GM08714 (cell line): ENCODE results near the gene TRIM32.

Source experiments
- H3K4me3 ChIP-seq: fragments of 200-500 bp; sonication (Bioruptor generic); 2 replicates; pipeline ENCODE4 v1.5.1; 2014; ENCODE audit warnings: mild to moderate bottlenecking, low read length, inconsistent platforms
- ZNF274 ChIP-seq: IDR thresholded peaks from 2 replicates; pipeline ENCODE4 v1.6.1; 2012; ENCODE audit warnings: mild to moderate bottlenecking, low read depth, low read length

TRIM32 gene, protein sequence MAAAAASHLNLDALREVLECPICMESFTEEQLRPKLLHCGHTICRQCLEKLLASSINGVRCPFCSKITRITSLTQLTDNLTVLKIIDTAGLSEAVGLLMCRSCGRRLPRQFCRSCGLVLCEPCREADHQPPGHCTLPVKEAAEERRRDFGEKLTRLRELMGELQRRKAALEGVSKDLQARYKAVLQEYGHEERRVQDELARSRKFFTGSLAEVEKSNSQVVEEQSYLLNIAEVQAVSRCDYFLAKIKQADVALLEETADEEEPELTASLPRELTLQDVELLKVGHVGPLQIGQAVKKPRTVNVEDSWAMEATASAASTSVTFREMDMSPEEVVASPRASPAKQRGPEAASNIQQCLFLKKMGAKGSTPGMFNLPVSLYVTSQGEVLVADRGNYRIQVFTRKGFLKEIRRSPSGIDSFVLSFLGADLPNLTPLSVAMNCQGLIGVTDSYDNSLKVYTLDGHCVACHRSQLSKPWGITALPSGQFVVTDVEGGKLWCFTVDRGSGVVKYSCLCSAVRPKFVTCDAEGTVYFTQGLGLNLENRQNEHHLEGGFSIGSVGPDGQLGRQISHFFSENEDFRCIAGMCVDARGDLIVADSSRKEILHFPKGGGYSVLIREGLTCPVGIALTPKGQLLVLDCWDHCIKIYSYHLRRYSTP

DNA sequence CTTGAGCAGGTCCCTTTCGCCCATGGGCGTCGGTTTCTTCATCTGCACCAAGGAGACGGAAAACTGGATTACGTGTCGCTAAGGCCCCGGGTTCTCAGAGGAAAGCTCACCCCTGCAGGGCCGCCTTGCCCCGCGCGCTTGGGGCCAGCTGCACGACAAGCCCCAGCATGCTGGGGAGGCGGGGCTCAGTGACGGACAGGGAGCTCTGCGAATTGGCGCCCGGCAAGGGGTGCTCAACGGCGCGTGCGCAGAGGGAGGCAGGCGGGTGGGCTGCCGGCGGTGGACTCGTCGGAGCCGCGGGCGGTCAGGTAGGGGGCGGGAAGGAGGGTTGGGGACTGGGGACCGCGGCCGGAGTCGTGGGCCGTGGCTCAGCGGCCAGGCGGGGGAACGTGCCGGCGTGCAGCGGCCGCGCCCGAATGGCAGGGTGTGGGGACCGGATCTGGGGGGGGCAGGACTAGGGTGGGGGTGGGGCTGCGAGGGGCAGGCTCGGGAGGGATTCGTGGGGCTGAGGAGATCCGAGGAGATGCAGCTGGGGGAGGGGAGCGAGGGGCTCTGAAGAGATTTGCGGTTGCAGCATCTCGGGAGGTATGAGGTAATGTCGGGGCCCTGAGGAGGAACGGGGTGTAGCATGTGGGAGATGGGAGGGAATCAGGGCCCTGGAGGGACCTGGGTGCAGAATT lies at the start of gene TRIM32:
Gene TRIM32 (plus strand): TSS at position 232 of the 680 bp plus-strand sequence. CDS start 10,438 bp downstream, outside the sequence.
- TF ChIP-seq ZNF274 = no peak
- H3K4me3 ChIP-seq = peak within 1 kb of the TSS; percentile 88

DNA sequence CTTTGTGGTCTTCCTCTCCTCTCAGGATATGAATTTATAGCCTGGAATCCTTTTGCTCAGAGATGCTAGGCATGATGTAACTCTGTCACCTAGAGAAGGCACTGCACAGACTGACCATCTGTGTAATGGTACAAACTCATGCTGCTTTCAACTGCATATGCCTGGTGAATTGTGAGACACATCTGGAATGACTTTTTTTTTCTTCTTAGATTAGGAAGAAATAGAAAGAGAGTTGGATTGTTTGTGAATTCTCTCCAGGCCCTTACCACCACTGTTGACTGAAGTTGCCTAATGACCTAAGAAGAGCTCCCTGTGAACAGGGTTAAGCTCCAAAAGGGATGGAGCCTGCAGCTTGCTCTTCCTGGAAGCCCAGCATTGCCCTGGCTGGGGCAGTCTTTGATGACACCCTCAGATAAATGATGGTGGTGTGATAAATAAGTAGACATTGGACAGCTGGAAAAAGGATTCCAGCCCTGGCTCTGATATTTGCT lies 47.8 kb upstream of the TRIM32 start:
- no peak for TF ChIP-seq ZNF274
- no peak overlapping the region for H3K4me3 ChIP-seq

DNA sequence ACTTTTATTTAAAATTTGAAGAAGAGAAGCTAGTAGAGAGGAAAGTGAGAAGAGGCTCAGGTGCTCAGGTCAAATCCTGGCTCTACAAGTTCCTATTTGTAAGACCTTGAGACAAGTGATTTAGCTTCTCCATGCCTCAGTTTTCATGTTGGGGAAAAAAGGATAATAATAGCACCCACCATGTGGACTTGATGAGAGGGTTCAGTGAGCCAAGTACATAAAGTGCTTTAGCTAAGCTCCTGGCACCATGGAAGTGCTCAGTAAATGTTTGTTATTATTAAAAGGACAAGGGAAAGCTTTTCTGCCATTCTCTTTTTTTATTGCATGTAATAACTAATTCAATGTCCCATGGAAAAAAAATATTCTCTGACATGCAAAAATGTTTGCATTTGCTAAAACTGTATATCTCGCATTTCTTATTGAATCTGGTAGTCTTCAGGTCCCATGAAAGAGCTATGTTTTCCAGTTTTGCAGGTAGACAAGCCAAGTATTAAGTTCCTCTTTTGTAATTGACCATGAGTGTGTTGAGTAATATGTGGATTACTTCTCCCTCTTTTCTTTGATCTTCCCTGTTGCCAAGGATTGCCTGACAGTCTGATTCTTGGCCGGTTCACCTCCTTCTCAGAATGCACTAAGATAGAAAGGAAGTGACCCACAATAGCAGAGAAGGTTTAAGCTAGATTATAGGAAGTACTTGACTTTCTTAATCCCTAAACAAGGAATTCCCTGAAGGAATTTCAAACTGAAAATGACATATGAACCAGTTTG lies 45.6 kb upstream of the TRIM32 start:
- TF ChIP-seq ZNF274 = no peak
- H3K4me3 ChIP-seq = no peak overlapping the region

DNA sequence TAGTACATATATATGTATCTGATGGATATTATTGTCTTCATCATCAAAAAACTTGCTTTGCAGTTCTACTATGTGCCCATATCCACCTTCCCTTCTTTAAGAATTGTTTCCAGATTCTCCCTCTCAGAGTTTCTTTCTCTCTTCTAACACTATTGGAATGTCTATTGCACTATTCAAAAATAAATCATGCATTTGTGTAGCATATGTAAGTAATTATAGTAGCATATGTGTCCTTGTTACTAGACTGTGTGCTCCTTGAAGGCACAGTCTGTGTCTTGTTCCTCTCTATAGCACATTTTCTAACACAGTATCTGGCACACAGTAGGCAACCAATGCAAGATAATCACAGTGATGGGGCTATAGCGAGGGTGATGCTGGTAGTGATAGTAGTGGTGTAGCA lies 43.4 kb upstream of the TRIM32 start:
- TF ChIP-seq ZNF274 = no peak

DNA sequence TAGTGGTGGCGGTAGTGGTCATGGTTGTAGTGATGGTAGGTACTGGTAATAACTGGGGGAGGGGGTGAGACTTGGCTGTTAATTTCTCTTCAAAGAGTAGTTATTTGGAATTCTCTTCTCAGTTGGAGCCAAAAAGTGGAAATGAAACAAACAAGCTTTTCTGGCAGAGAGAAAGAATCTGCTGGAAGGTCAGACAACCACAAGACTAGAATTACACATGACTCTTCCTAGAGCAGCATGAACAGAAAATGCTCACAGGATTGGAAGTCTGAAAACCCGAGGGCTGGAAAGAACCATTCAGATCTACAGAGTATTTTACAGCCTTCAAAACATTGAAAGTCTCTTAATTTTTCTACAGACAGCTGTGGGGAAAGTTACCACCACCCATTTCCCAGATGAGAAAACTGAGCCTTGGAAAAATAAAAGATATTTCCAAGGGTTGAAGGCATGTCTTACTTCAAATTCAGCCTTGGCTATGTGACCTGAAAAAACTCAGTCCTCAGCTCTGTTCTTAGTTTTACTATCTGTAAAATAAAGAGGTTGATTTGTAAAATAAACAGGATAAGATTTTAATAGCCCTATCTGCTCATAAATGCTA lies 42.9 kb upstream of the TRIM32 start:
- no peak for TF ChIP-seq ZNF274
- H3K4me3 ChIP-seq = no peak overlapping the region

More for the DNA sequence above, 43.4 kb upstream of the TRIM32 start:
- H3K4me3 ChIP-seq = no peak overlapping the region

DNA sequence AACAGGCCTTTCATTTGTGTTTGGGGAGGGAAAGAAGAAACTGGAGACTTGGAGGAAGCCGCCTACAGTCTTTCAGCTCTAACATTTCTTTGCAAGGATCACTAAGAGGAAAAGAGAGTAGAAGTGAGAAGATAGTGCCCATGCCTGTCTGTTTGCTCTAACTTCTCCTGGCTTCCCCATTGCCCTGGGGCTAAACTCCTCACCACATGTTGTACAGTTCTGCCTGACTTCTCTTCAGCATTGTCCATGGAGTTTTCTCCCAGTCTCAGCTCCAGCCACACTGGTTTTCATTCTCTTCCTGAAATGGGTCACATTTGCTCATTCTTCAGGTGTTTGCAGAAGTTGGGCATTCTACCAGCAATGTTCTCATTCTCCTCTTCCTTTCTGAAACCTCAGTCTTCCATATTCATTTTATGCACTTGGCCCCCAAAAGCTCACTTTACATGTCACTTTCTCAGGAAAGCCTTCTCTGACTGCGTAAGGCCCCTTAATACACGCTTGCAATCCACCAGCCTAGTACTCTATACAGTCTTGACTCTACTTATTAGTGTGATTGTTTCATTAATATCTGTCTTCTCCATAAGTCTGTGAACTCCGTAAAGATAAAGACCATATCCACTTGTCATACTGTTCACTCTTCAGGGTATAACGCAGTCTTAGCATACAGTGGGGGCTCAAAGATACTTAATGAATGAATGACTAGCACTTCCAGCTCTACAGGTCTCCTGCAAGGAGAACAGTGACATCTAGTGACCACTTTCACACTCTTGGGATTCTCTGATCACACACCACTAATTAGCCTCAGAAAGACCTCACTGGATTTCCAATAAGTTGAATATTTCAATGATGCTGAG lies 40.2 kb upstream of the TRIM32 start:
- H3K4me3 ChIP-seq = no peak overlapping the region
- no peak for TF ChIP-seq ZNF274

DNA sequence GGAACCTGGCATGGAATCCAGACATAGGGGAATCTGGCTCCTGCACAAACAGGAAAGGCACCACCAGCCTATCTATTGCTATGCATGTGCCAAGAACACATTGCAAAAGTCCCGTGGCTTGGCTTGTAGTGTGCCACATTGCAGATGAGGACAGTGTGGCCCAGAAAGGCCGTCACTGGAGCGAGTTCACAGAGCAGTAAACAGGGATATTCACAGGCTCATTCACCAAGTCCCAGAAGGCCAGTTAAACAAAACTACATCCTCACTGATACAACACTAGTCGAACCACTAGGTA lies 39.6 kb upstream of the TRIM32 start:
- no peak overlapping the region for H3K4me3 ChIP-seq
- no peak for TF ChIP-seq ZNF274

DNA sequence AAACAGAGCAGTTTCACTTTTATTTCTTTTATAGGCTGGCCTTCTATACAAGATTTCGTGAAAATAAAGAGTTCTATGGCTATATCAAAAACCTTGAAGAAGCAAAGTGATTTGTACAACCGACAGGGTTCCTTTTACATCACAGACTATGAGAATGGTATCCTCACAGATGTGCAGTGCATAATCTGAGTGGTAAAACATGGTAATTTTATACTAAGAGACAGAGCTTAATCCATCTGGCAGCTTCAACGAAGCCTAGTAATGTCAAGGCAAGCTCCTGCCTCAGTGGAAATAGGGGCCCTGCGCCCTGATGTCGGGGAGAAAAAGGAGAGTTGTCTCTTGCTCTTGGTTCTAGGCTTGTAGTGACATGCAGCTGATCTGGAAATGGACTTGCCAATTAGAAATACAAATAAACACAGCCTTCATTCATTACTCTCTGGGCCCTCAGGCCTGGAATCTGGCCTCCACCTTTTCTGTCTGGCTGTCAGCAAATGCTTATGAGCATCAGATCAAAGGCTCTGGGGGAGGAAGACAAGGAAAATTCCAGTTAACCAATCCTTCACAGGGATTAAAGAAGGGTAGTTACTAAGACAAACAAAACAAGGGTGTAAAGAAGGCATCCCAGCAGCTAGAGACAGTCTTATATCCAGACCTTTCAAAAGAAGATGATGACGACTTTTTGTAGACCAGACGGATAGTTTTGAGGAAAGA lies 33.6 kb upstream of the TRIM32 start:
- H3K4me3 ChIP-seq = no peak overlapping the region
- TF ChIP-seq ZNF274 = no peak

DNA sequence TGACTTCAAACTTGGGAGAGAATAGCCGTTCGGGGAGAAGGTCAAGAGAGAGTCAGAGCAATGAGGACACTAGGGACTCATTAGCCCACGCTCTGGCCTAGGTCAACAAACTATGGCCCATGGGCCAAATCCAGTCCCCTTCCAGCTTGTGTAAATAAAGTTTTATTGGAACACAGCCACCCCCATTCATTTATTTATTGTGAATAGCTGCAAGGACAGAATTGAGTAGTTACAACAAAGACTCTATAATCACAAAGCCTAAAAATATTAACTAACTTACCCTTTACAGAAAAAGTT lies 33.1 kb upstream of the TRIM32 start:
- H3K4me3 ChIP-seq = no peak overlapping the region
- TF ChIP-seq ZNF274 = no peak

DNA sequence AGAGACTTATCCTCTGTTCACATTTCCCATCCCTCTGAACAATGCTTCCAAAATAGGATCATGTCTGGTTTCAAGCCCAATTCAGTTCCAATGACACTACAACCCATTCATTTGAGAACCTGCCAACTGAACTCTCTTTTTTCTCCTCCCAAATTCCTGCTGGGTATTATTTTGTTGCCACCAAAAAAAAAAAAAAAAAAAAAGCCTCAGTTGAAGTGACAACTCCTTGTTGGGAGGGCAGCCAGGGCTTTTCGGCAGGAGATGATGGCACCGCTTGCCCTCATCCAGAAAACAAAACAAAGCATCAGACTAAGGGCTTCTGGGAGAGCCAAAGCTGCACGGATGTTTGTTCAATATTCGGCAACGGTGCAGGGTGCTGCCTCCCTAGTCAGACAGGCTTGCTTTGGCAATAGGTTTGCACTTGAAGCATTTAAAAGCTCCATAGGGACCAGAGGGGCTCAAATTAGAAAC lies 30.6 kb upstream of the TRIM32 start:
- H3K4me3 ChIP-seq = no peak overlapping the region
- TF ChIP-seq ZNF274 = no peak

DNA sequence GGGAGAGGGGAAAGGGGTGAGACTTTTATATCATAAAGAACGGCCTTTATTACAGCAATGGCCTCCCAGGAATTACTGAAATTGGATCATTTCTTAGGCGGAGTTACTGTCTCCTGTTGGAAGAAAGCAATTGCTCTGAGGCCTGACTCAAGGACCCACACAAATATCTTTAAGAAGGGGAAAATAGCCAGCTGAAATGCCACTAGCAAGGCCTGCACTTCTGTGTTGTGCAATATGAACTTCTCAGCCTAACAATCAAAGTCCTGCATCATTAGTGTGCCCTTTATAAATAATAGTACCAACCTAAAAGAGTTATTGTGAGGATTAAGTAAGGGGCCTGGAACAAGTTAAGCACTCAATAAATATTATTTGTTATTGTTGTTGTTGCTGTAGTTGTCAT lies 30.1 kb upstream of the TRIM32 start:
- no peak for TF ChIP-seq ZNF274
- H3K4me3 ChIP-seq = no peak overlapping the region

DNA sequence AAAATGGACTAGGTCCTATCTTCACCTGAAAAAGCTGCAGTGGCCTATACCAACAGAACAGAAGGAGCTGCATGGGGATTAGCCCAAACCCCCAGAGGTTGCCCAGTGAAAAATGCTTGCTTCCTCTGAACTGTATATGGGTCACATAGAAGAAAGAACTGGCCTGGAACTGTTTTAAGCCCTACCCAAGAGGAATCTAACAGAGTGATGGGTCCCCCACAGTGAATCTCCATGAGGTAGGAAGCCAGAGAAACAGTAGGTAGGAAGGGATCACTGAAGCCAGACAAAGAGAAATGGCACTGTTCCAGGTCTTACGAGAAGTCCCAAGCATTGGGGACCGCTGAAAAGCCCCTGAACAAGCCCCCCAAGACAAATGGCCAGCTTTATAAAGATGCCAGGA lies 28.8 kb upstream of the TRIM32 start:
- H3K4me3 ChIP-seq = no peak overlapping the region
- TF ChIP-seq ZNF274 = no peak
